Measurements from ENCODE around the gene CFAP45. TPM values are rescaled to one million over a fixed set of nuclear protein-coding genes. Genes with fewer than 3 reads are reported as not detected.

Gene CFAP45
- total and polyA plus RNA-seq, 9 of the 15 experiments (the other 6 are each of a cell fraction or from before 2014, with no cell fraction given), result 0.65 to 2.4 (median 1.5) TPM

- no peak for TF ChIP-seq NR2C2 (CRISPR knock-in tag; IDR thresholded peaks at IDR 0.05)
- TF ChIP-seq NR2C2 (tag; IDR thresholded peaks at IDR 0.05), result no peak
- no peak for TF ChIP-seq ZNF133 (CRISPR knock-in tag; IDR thresholded peaks at IDR 0.05)
- no peak for TF ChIP-seq BDP1 (IDR thresholded peaks at IDR 0.05; ENCODE audit: insufficient read depth, insufficient read length)
- no peak for TF ChIP-seq PBX2 (CRISPR knock-in tag; IDR thresholded peaks at IDR 0.05; ENCODE audit: low read depth)
- TF ChIP-seq PBX2 (tag; conservative IDR thresholded peaks at IDR 0.05; ENCODE audit: low read depth), result no peak
- 0 out of 2 replicates have a peak, but pooled peaks have one; percentile 48 for TF ChIP-seq ZBTB40 (IDR thresholded peaks at IDR 0.05)
- no peak for TF ChIP-seq ZBTB40 (CRISPR knock-in tag; IDR thresholded peaks at IDR 0.05)
- TF ChIP-seq L3MBTL2 (IDR thresholded peaks at IDR 0.05), result peak; percentile 57; the same call in 1 of the 2 replicates
- no peak for TF ChIP-seq ZNF583 (CRISPR knock-in tag; IDR thresholded peaks at IDR 0.05)
- TF ChIP-seq KLF6 (CRISPR knock-in tag; IDR thresholded peaks at IDR 0.05; ENCODE audit: borderline replicate concordance), result no peak
- TF ChIP-seq TCF7 (IDR thresholded peaks at IDR 0.05; ENCODE audit: borderline replicate concordance), result no peak
- TF ChIP-seq ARID2 (IDR thresholded peaks at IDR 0.05), result no peak
- TF ChIP-seq HNRNPUL1 (IDR thresholded peaks at IDR 0.05; ENCODE audit: low read length), result no peak
These were observed 10.1 kb downstream of the CFAP45 start (continued) for GRCh38 chr1:159889821-159890252.

All from K562 (cell line).